NCI-H345 treated with DMSO at 0.1 percent for 48 hours (cell line): ENCODE data around the gene CCDC177.

Source experiments
- DNase-seq: peaks from one replicate; lab custom pipeline; 2025; ENCODE audit not compliant: unreplicated experiment; lab: John Stamatoyannopoulos, UW

CCDC177 gene

GRCh38 chr14:69574263-69574953, at the start of gene CCDC177:
CCDC177 (minus strand) TSS chr14:69574871; CDS start chr14:69573622, 1,249 bp downstream.
- DNase-seq, result peak; percentile 77

GRCh38 chr14:69624136-69624535, 49.5 kb upstream of the CCDC177 start:
- no peak for DNase-seq

- DNase-seq, result no peak
Observed at GRCh38 chr14:69620981-69621380, 46.3 kb upstream of the CCDC177 start.

GRCh38 chr14:69620211-69620611, 45.5 kb upstream of the CCDC177 start:
- no peak for DNase-seq

- no peak for DNase-seq
Observed at GRCh38 chr14:69619012-69619411, 44.3 kb upstream of the CCDC177 start.

- no peak for DNase-seq
Observed at GRCh38 chr14:69617796-69618195, 43.1 kb upstream of the CCDC177 start.

GRCh38 chr14:69616408-69616773, 41.7 kb upstream of the CCDC177 start:
- DNase-seq, result no peak

GRCh38 chr14:69615496-69616407, 41.1 kb upstream of the CCDC177 start:
- DNase-seq, result no peak

GRCh38 chr14:69615121-69615495, 40.4 kb upstream of the CCDC177 start:
- no peak for DNase-seq

GRCh38 chr14:69614592-69614991, 39.9 kb upstream of the CCDC177 start:
- no peak for DNase-seq

- DNase-seq, result no peak
Observed at GRCh38 chr14:69613312-69614073, 38.8 kb upstream of the CCDC177 start.

GRCh38 chr14:69612783-69613130, 38.1 kb upstream of the CCDC177 start:
- no peak for DNase-seq

- peak; percentile 5 for DNase-seq
Observed at GRCh38 chr14:69612014-69612782, 37.5 kb upstream of the CCDC177 start.

- peak; percentile 73 for DNase-seq
Observed at GRCh38 chr14:69611172-69612013, 36.7 kb upstream of the CCDC177 start, which contains the start of gene SUSD6. SUSD6 (plus strand) TSS chr14:69611596; CDS start chr14:69658593, 46,997 bp downstream.

- no peak for DNase-seq
Observed at GRCh38 chr14:69610874-69611171, 36.2 kb upstream of the CCDC177 start.

GRCh38 chr14:69610020-69610873, 35.6 kb upstream of the CCDC177 start:
- no peak for DNase-seq

GRCh38 chr14:69606258-69607184, 31.9 kb upstream of the CCDC177 start:
- DNase-seq, result no peak

- DNase-seq, result no peak
Observed at GRCh38 chr14:69605738-69606137, 31.1 kb upstream of the CCDC177 start.
